Fibroblast of mammary gland (primary cell): ENCODE measurements around the gene LEMD3.

ENCODE experiments used
- DNase-seq: peaks from one replicate; pipeline ENCODE4 v3.0.0-alpha.2; 2010; ENCODE audit warnings: low read depth
- H3K4me3 ChIP-seq: 2 replicates; pipeline ENCODE4 v1.5.1; 2011; ENCODE audit warnings: low read depth, mild to moderate bottlenecking, low read length, moderate library complexity; ENCODE audit not compliant: control insufficient read depth
- TF ChIP-seq, protein P1 (sequence below): conservative IDR thresholded peaks from 2 replicates; pipeline ENCODE4 v1.5.1; 2011; ENCODE audit warnings: low read depth, low read length, inconsistent platforms; ENCODE audit not compliant: control insufficient read depth, insufficient read depth

The LEMD3 gene

DNA sequence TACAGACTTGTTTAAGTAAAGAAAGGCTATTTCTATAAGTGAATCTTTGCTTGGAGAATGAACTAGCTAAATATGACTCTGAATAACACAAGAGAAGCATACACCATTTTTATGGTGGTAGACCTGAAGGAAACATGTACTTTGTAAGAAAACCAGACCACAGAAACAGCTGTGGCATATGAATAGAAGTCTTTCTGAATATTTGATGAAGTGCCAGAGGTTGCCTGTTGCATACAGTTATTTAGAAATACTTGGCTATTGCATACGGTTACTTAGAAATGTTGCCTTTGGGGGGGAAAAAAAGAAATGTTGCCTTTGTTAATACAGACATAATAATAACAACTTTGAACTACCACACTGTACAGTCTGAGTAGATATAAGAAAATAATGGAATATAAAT lies 16.8 kb upstream of the LEMD3 start:
- DNase-seq: peak; percentile 16

DNA sequence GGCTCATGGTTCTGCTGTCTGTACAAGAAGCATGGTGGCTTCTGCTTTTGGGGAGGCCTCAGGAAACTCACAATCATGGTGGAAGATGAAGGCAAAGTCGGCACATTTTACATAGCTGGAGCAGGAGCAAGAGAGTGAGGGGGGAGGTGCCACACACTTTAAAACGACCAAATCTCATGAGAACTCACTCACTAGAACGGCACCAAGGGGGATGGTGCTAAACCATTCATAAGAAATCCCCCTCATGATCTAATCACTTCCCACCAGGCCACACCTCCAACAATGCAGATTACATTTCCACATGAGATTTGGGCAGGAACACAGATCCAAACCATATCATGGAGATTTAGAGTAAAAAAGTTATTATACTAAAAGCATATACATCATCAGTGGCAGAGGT lies 13.6 kb upstream of the LEMD3 start:
- H3K4me3 ChIP-seq: no peak overlapping the region
- no peak for DNase-seq
- TF ChIP-seq, protein P1, sequence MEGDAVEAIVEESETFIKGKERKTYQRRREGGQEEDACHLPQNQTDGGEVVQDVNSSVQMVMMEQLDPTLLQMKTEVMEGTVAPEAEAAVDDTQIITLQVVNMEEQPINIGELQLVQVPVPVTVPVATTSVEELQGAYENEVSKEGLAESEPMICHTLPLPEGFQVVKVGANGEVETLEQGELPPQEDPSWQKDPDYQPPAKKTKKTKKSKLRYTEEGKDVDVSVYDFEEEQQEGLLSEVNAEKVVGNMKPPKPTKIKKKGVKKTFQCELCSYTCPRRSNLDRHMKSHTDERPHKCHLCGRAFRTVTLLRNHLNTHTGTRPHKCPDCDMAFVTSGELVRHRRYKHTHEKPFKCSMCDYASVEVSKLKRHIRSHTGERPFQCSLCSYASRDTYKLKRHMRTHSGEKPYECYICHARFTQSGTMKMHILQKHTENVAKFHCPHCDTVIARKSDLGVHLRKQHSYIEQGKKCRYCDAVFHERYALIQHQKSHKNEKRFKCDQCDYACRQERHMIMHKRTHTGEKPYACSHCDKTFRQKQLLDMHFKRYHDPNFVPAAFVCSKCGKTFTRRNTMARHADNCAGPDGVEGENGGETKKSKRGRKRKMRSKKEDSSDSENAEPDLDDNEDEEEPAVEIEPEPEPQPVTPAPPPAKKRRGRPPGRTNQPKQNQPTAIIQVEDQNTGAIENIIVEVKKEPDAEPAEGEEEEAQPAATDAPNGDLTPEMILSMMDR: no peak

More for the DNA sequence above, 16.8 kb upstream of the LEMD3 start:
- no peak overlapping the region for H3K4me3 ChIP-seq
- TF ChIP-seq, protein P1: no peak

DNA sequence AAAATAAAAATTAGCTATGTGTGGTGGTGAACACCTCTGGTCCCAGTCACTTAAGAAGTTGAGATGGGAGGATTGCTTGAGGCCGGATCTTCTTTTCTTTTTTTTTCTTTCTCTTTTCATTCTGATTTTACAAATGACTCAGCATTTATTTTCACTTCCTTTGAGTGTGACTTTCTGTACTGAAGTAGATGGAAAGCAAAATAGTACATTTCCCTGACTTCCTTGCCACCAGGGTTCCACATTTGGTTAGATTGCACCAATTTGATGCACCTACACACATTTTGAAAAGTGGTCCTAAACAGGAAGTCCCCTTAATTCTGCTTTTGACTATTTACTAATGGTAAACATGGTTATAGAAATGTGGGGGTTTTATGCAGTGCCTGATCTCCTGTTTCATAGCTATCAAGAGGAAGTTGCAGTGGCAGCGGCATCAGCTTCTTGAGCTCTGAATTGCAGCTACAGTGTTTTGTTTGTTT lies 13.0 kb upstream of the LEMD3 start:
- H3K4me3 ChIP-seq: no peak overlapping the region
- TF ChIP-seq, protein P1: no peak
- peak; percentile 8 for DNase-seq

DNA sequence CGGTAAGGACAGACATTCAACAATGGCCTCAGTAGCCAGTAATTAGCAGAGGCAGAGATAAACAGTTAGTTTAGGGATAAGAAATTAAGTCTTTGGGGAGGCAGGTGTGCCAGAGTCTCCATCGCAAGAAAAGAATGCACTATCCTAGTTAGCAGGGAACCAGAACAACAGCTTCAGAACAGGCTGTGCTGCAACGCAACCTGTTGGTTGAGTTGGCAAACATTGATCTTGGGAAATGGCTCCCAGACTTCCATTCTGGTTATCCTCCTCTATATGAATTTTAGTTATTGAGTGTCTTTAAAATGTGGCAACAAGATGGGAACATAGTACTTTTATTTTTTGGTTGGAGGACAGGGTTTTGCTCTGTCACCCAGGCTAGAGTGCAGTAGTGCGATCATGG lies 12.3 kb upstream of the LEMD3 start:
- H3K4me3 ChIP-seq: no peak overlapping the region
- DNase-seq: no peak
- TF ChIP-seq, protein P1: no peak

DNA sequence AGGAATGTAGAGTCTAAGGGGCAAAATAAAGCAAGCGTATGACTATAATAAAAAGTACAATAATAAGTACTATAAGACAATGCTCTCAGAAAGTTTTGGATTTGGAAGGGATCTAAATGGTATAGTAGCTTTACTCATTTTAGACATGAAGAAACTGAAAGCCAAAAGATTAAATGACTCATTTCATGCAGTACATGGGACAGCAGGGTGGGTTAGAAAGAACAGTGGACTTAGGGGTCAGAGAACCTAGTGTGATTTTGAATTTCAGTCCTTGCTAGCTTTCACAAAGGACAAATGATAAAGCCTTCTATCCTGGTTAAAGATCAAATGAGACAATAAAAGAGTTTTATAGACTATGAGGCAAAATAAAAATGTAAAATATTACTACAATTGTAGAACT lies 6.8 kb upstream of the LEMD3 start:
- no peak overlapping the region for H3K4me3 ChIP-seq
- TF ChIP-seq, protein P1: no peak
- DNase-seq: no peak

DNA sequence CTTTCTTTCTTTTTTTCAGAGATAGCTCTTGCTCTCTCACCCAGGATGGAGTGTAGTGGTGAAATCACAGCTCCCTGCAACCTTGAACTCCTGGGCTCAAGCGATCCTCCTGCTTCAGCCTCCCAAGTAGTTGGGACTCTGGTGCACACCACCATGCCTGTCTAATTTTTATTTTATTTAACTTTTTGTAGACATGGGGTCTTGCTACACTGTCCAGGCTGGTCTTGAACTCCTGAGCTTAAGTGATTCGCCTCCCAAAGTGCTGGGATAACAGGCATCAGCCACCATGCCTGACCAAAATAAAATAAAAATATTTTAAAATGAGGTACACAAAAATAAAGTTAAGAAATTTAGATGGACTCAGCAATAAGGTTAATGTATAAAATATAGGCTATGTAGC lies 5.1 kb upstream of the LEMD3 start:
- no peak for DNase-seq
- TF ChIP-seq, protein P1: no peak
- H3K4me3 ChIP-seq: no peak overlapping the region

DNA sequence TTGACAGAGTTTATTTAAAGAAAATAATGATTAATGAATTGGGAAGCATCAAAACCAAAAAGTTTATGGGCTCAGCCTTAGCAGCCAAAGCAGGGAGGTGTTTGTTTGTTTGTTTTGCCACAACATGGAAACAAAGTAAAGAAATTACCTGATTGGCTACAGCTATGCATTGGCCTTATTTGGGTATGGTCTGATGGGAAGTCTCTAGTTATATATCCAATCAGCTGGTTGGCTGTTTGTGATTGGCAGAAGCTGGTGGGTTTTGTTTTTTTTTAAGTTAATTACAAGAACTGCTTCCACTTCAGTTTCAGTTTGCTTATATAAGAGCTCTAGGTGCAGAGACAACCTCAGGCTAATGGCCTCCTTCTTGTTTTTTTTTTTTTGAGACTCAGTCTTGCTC lies 4.6 kb upstream of the LEMD3 start:
- TF ChIP-seq, protein P1: no peak
- DNase-seq: peak; percentile 8
- no peak overlapping the region for H3K4me3 ChIP-seq
